Osteoblast (primary cell): ENCODE results near the gene MRPL12. TPM values are rescaled to one million over a fixed set of nuclear protein-coding genes. Genes with fewer than 3 reads are reported as not detected.

ENCODE experiments used
- DNase-seq: peaks from one replicate; pipeline ENCODE4 v3.0.0; 2011; ENCODE audit warnings: low spot score, mixed read lengths; ENCODE audit not compliant: insufficient read length; ENCODE audit errors: missing footprints
- H2AFZ ChIP-seq: 2 replicates; pipeline ENCODE4 v1.6.0; 2011; ENCODE audit warnings: mild to moderate bottlenecking, low read length
- H3K27ac ChIP-seq: 2 replicates; pipeline ENCODE4 v1.5.1; 2011; ENCODE audit warnings: mild to moderate bottlenecking, low read depth, low read length, moderate library complexity
- H3K27me3 ChIP-seq: 2 replicates; pipeline ENCODE4 v1.6.0; 2012; ENCODE audit warnings: mild to moderate bottlenecking, control low read depth, inconsistent platforms, low read length, moderate library complexity; ENCODE audit not compliant: insufficient read depth
- H3K36me3 ChIP-seq: 2 replicates; pipeline ENCODE4 v1.5.1; 2011; ENCODE audit warnings: mild to moderate bottlenecking, low read length, control low read depth, moderate library complexity; ENCODE audit not compliant: insufficient read depth
- H3K4me1 ChIP-seq: 2 replicates; pipeline ENCODE4 v1.5.1; 2011; ENCODE audit warnings: mild to moderate bottlenecking, low read length, control low read depth, moderate library complexity; ENCODE audit not compliant: insufficient read depth
- H3K4me2 ChIP-seq: 2 replicates; pipeline ENCODE4 v1.6.0; 2011; ENCODE audit warnings: mild to moderate bottlenecking, low read length; ENCODE audit not compliant: insufficient read depth
- H3K4me3 ChIP-seq: fragments of 200-600 bp; sonication (generic); 3 replicates; pipeline ENCODE4 v1.5.1; 2012; ENCODE audit warnings: mild to moderate bottlenecking, low read length, inconsistent platforms; ENCODE audit not compliant: insufficient read depth
- H3K79me2 ChIP-seq: 2 replicates; pipeline ENCODE4 v1.6.0; 2012; ENCODE audit warnings: mild to moderate bottlenecking, low read length, control low read depth, inconsistent platforms; ENCODE audit not compliant: insufficient read depth
- H3K9me3 ChIP-seq: 2 replicates; pipeline ENCODE4 v1.5.1; 2011; ENCODE audit warnings: low read depth, low read length, control low read depth
- H4K20me1 ChIP-seq: 2 replicates; pipeline ENCODE4 v1.6.0; 2012; ENCODE audit warnings: mild to moderate bottlenecking, low read length, control low read depth; ENCODE audit not compliant: insufficient read depth
- total RNA-seq: library from RNA; depleted of rRNA; stranded (reverse); fragments of >200 nt; gene quantifications from 2 replicates; pipeline ENCODE4 v1.2.3, GENCODE V29; 2012
- TF ChIP-seq, protein P1 (sequence below): IDR thresholded peaks from 2 replicates; pipeline ENCODE4 v1.5.1; 2011; ENCODE audit warnings: mild to moderate bottlenecking, low read depth, low read length, moderate library complexity; ENCODE audit errors: extremely low read depth

The MRPL12 gene
- total RNA-seq, 1 donor, result 6.2 TPM

DNA sequence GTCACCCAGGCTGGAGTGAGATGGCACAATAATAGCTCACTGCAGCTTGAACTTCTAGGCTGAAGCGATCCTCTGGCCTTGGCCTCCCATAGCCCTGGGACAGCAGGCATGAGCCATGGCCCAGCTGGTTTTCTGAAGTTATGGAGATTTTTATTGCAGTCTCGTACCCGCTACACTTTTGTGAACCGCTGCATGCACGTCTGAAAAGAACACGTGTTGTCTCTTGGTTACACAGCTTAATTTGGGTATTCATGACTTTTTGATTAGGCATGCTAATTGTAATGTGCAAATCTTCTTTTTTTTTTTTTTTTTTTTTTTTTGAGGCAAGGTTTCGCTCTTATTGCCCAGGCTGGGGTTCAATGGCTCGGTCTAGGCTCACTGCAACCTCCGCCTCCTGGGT lies 22.3 kb downstream of the MRPL12 start:
- Histone ChIP-seq H3K27me3 (peaks cover 8% of the 10 kb centered on the region), H3K4me2 (no peak overlapping the region), H3K36me3 (no peaks in the 10 kb centered on the region), H4K20me1 (no peaks in the 10 kb centered on the region), H3K27ac (no peak overlapping the region), H3K4me3 (no peak overlapping the region), H3K79me2 (no peaks in the 10 kb centered on the region), H3K4me1 (peaks cover 12% of the 10 kb centered on the region), H3K9me3 (no peaks in the 10 kb centered on the region), H2AFZ (no peak overlapping the region)
- DNase-seq, result no peak
- TF ChIP-seq, protein P1, sequence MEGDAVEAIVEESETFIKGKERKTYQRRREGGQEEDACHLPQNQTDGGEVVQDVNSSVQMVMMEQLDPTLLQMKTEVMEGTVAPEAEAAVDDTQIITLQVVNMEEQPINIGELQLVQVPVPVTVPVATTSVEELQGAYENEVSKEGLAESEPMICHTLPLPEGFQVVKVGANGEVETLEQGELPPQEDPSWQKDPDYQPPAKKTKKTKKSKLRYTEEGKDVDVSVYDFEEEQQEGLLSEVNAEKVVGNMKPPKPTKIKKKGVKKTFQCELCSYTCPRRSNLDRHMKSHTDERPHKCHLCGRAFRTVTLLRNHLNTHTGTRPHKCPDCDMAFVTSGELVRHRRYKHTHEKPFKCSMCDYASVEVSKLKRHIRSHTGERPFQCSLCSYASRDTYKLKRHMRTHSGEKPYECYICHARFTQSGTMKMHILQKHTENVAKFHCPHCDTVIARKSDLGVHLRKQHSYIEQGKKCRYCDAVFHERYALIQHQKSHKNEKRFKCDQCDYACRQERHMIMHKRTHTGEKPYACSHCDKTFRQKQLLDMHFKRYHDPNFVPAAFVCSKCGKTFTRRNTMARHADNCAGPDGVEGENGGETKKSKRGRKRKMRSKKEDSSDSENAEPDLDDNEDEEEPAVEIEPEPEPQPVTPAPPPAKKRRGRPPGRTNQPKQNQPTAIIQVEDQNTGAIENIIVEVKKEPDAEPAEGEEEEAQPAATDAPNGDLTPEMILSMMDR, result no peak

DNA sequence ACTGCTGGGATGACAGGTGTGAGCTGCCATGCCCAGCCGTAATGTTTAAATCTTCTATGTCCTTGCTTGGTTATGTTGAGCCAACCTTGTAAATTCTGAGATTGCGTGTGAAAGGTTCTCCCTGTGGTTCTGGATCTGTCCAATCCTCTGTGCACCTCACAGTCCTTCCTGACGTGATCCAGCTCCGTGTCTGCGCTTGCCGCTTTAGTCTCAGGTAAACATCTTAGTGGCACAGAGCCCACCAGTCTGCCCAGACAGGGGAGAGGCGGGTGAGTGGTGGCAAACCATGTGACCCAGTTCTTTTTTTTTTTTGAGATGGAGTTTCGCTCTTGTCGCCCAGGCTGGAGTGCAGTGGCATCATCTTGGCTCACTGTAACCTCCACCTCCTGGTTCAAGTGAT lies 22.8 kb downstream of the MRPL12 start:
- Histone ChIP-seq H3K9me3 (no peaks in the 10 kb centered on the region), H3K27ac (no peak overlapping the region), H4K20me1 (no peaks in the 10 kb centered on the region), H2AFZ (no peak overlapping the region), H3K4me2 (no peak overlapping the region), H3K27me3 (peaks cover 8% of the 10 kb centered on the region), H3K79me2 (no peaks in the 10 kb centered on the region), H3K36me3 (no peaks in the 10 kb centered on the region), H3K4me3 (no peak overlapping the region), H3K4me1 (peaks cover 16% of the 10 kb centered on the region)
- TF ChIP-seq, protein P1, result no peak
- DNase-seq, result no peak

DNA sequence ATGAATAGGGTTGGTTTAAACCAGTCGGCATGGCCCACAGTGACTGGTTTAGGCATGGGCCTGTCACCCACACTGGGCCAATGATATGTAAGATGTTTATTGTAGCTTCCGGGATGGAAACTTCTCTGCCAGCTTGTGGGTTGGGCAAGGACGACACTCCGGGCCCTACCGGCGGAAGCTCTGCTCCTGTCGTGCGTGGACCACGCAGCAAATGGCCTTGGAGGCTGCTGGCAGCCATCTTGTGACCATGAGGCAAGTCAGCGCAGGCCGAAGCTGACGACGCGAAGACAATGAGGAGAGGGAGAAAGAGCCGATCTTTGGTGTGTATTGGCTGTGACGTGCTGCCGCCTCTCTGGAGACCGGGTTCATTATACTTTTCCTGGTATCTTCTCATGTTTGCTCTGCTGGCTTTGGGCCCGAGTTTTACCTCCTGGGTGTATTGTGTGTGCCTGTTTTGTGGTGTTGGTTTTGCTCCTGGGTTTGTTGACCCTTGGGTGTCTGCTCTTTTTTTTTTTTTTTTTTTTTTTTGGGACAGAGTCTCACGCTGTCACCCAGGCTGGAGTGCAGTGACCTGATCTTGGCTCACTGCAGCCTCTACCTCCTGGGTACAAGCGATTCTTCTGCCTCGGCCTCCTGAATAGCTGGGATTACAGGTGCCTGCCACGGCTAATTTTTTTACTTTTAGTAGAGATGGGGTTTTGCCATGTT lies 24.3 kb downstream of the MRPL12 start:
- Histone ChIP-seq H3K4me2 (no peak overlapping the region), H3K27me3 (peaks cover 8% of the 10 kb centered on the region), H3K27ac (no peak overlapping the region), H3K4me1 (peaks cover 21% of the 10 kb centered on the region), H2AFZ (no peak overlapping the region), H3K4me3 (no peak overlapping the region), H4K20me1 (no peaks in the 10 kb centered on the region), H3K36me3 (no peaks in the 10 kb centered on the region), H3K9me3 (no peaks in the 10 kb centered on the region), H3K79me2 (no peaks in the 10 kb centered on the region)
- peak; percentile 51 for DNase-seq
- TF ChIP-seq, protein P1, result no peak

DNA sequence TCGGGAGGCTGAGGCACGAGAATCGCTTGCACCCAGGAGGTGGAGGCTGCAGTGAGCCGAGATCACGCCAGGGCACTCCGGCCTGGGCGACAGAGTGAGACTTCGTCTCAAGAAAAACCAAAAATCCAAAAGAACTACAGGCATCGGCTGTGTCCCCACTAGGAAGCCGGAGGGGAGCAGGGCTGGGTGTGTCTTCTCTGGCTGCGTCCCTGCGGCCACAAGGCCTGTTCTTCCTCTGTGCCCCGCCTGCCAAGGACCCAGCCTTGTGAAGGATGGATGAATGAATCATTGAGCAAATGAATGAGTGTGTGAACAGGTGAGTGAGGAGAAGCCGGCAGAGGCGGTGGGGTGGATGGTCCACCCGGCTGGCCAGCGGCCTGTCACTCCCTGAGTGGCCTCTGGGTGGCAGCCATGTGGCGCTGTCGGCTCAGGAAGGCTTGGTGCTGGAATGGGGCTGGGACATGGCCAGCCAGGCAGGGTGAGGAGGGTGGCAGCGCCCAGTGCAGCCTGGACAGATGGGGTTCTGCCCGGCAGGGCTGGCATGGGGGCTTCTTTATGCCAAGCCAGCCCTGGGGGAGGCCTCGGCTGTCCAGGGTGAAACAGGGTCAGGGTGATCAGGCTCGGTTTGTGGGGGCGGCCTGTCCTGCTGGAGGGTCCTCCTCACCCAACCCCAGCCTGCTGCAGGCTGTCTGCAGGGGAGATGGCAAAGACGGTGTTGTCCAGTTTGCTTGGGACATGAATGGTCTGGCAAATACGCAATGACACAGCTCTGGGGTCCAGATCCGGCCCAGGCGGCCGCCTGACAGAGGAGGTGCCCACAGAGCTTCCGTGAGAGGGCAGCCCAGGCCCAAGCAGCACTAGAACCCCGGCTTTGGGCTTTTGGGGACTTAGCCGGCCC lies 30.6 kb downstream of the MRPL12 start:
- H3K9me3 ChIP-seq, result no peaks in the 10 kb centered on the region
- DNase-seq, result peak; percentile 99
- no peak overlapping the region for H2AFZ ChIP-seq
- no peak overlapping the region for H3K27ac ChIP-seq
- peaks cover 22% of the 10 kb centered on the region for H3K4me1 ChIP-seq
- no peak overlapping the region for H3K4me3 ChIP-seq
- H3K27me3 ChIP-seq, result no peaks in the 10 kb centered on the region
- H4K20me1 ChIP-seq, result no peaks in the 10 kb centered on the region
- no peak overlapping the region for H3K4me2 ChIP-seq
- H3K79me2 ChIP-seq, result no peaks in the 10 kb centered on the region
- TF ChIP-seq, protein P1, result peak; percentile 81
- no peaks in the 10 kb centered on the region for H3K36me3 ChIP-seq
